GM18507 (cell line): ENCODE data around the gene CTDSPL.
"Not testable (repeated sequence)": the region's sequence is repeated elsewhere in the genome, so short reads cannot be mapped to it uniquely, and the experiment has no call there.

Source experiments
- DNase-seq: peaks from one replicate; pipeline ENCODE4 v3.0.0; 2011; ENCODE audit warnings: low read depth; ENCODE audit not compliant: insufficient read length; ENCODE audit errors: extremely low spot score
- FAIRE-seq: peaks from 2 replicates; lab custom pipeline; 2011; peaks lifted over from hg19 to GRCh38; lab: Jason Lieb, UNC

CTDSPL gene

GRCh38 chr3:38022301-38022700 is 160.6 kb downstream of the CTDSPL start:
- DNase-seq = no peak
- no peak for FAIRE-seq

- no peak for DNase-seq
- FAIRE-seq = no peak
Measured at GRCh38 chr3:38022896-38023709, 161.4 kb downstream of the CTDSPL start.

GRCh38 chr3:38026856-38027255 is 165.2 kb downstream of the CTDSPL start:
- FAIRE-seq (no peak), DNase-seq (no peak)

GRCh38 chr3:38027466-38028465 is 166.1 kb downstream of the CTDSPL start:
- no peak for FAIRE-seq
- no peak for DNase-seq

GRCh38 chr3:38028621-38029361 is 167.1 kb downstream of the CTDSPL start:
- DNase-seq = no peak
- FAIRE-seq = no peak

- no peak for DNase-seq
Measured at GRCh38 chr3:38029400-38030125, 167.9 kb downstream of the CTDSPL start, which contains the start of gene PLCD1. TSS of gene PLCD1 (minus strand) at chr3:38029642. CDS start at chr3:38029539, 103 bp downstream.

GRCh38 chr3:38030126-38031021 is 168.7 kb downstream of the CTDSPL start:
- no peak for FAIRE-seq
- DNase-seq = no peak

More at GRCh38 chr3:38029400-38030125, 167.9 kb downstream of the CTDSPL start, which contains the start of gene PLCD1:
- FAIRE-seq = no peak

GRCh38 chr3:38031022-38031994 is 169.6 kb downstream of the CTDSPL start:
- FAIRE-seq = no peak
- DNase-seq = no peak

GRCh38 chr3:38032328-38032865 is 170.7 kb downstream of the CTDSPL start:
- DNase-seq (no peak), FAIRE-seq (no peak)

GRCh38 chr3:38033586-38033985 is 171.9 kb downstream of the CTDSPL start:
- not testable (repeated sequence) for DNase-seq, FAIRE-seq
